HT-29 (cell line): ENCODE data around the gene BMS1. TPM values are rescaled to one million over a fixed set of nuclear protein-coding genes. Genes with fewer than 3 reads are reported as not detected.
"Not testable (repeated sequence)": the region's sequence is repeated elsewhere in the genome, so short reads cannot be mapped to it uniquely, and the experiment has no call there.

ENCODE experiments used
- DNase-seq: peaks from one replicate; pipeline ENCODE4 v3.0.0-alpha.2; 2015; ENCODE audit warnings: low spot score
- total RNA-seq: library from RNA; depleted of rRNA; stranded (reverse); fragments of >200 nt; shearing (Covaris generic); gene quantifications from 2 replicates; pipeline ENCODE4 v1.2.3, GENCODE V29; 2014

The BMS1 gene
- total RNA-seq, 1 experiment from 2014 or later = 13.1 TPM

DNA sequence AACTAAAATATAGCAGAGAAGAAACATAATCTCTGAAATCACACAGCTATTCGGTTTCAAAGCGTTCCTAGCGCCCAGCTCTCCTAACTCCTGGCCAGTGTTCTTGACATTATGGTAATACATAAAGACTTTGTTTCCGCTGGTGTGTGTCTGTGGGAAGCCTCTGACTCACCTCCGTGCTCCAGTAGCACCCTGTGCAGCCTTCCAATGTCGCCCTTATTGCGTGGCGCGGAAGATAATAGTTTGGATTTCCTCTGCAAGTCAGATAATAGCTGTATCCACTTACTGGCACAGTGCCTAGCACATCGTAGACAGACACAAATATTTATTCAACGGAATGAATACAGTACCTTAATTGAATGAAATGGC lies 570 bp downstream of the BMS1 start:
- no peak for DNase-seq

DNA sequence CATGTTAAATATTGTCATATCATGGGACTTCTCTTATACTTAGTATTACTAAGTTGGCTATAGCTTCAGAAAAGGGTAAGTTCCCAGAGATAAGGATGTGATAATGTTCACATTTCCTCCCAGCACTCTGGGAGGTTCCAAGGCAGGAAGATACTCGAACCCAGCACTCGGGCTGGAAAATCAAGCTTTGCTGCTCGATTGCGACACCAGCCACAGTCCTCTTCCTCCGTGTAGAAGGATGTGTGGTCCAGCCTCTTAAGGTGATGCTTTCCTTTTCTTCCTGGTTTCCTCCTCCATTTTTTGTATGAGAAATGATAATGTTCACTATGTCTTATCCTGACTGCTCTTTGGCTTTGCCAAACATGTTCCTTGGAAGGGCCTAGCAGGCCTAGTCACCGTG lies 3.2 kb downstream of the BMS1 start:
- DNase-seq = no peak

DNA sequence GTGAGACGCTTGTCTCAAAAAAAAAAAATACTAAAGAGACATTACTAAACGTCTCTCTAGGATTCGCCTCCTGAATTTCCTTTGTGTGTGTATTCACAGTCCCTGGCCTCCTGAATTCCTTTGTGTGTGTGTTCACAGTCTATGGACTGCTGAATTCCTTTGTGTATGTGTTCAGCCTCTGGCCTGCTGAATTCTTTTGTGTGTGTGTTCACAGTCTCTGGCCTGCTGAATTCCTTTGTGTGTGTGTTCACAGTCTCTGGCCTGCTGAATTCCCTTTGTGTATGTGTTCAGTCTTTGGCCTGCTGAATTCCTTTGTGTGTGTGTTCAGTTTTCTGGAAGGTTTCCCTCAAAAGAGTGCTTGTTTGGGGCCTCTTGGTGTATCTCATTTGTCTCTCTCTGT lies 8.2 kb downstream of the BMS1 start:
- DNase-seq = no peak

GRCh38 chr10:42795701-42796100 lies 13.1 kb downstream of the BMS1 start:
- DNase-seq = no peak

DNA sequence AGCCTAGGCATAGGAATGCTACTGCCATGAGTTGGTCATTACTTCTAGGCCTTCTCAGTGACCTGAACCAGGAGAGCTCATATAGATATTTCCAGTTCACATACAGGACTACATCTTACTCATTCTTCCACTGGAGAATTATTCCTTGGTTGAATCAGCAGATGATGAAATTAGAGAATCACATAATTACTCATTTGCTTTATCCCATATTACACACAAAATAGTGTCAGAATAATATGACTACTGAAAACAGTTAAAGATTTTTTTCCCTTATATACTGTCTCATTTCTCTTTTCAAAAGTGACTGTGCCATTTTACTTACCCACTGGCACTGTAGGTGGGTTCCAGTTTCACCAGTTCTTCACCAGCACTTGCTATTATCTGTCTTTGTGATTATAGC lies 18.5 kb downstream of the BMS1 start:
- DNase-seq = no peak

GRCh38 chr10:42802876-42803275 lies 20.3 kb downstream of the BMS1 start:
- no peak for DNase-seq

DNA sequence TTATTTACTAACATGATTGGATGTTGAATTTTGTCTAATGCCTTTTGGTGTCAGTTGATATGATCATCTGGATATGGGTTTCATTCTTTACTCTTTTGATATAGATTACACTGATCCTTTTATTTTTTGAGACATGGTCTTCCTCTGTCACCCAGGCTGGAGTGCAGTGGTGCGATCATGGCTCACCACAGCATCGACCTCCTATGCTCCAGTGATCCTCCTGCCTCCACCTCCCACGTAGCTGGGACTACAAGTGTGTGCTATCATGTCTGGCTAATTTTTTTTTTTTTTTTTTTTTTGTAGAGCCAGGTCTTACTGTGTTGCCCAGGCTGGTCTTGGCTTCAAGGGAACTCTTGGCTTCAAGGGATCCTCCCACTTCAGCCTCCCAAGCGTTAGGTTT lies 27.1 kb downstream of the BMS1 start:
- no peak for DNase-seq

DNA sequence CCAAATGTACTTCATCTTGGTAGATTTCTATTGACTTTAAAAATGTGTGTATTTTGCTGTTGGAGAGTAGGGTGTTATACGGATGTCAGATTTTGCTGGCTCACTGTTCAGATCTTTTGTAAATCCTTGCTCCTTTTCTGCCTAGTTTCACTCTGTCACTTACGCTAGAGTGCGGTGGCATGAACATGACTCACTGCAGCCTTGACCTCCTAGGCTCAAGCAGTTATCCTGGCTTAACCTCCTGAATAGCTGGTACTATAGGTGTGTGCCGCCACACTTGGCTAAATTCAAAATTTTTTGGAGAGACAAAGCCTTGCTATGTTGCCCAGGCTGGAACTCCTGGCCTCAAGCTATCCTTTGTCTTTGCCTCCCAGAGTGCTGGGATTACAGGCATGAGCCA lies 29.4 kb downstream of the BMS1 start:
- DNase-seq = no peak

- not testable (repeated sequence) for DNase-seq
Measured at GRCh38 chr10:42813989-42814687, 31.5 kb downstream of the BMS1 start.

GRCh38 chr10:42816334-42816733 lies 33.7 kb downstream of the BMS1 start:
- not testable (repeated sequence) for DNase-seq

DNA sequence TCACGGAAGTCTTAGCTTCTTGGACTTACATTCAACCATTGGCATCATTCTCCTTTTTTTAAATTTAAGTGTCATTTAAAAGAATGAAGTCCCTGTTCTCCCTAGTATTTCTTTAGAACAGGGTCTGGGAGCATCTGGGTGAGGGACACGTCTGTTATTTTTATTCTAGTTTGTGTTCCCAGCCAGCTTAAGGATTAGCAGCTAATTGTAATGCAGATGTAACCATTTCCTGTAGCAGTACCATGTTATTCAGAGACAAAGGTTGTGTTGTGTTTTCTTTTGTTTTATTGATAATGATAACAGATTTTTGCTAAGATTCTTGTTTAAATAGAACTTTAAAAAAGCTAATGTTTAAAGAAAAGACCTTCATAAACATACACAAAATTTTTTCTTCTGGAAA lies 34.3 kb downstream of the BMS1 start:
- DNase-seq = no peak

- DNase-seq = not testable (repeated sequence)
Measured at GRCh38 chr10:42817417-42817816, 34.8 kb downstream of the BMS1 start.

DNA sequence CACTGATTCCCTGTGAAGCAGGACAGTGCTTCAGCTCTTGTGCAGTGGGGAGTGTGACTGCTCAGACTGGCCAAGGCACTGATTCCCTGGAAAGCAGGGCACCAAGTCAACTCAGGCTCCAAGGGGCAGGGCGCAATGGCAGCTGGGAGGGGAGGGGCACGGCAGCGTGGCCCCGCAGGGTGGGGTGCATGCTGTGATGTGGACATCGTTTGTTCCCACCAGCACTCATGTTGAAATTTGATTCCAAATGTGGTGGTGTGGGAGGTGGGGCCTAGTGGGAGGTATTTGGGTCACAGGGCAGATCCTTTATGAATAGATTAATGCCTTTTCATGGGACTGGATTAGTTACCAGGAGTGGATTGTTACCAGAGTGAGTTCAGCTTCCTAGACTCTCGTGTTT lies 44.2 kb downstream of the BMS1 start:
- not testable (repeated sequence) for DNase-seq

DNA sequence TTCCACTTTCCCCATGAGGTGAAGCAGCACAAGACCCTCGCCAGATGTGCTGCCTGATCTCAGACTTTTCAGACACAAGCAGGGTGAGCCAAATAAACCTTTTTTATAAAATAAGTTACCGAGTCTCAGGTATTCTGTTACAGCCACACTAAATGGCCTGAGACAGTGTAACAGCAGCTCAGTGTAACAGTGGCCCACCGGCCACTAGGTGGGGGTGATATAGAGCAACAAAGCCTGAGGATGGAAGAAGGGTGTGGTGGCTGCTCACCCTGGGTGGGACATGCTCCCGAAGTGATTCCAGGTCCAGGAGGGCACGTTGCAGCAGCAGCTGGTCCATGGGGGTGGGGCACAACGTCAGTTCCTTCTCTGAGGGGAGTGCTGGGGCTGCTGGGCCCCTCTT lies 44.6 kb downstream of the BMS1 start:
- DNase-seq = peak; percentile 5

GRCh38 chr10:42828391-42828790 lies 45.8 kb downstream of the BMS1 start:
- DNase-seq = not testable (repeated sequence)

- no peak for DNase-seq
Measured at GRCh38 chr10:42830237-42830636, 47.6 kb downstream of the BMS1 start.

- no peak for DNase-seq
Measured at GRCh38 chr10:42836096-42836495, 53.5 kb downstream of the BMS1 start.

DNA sequence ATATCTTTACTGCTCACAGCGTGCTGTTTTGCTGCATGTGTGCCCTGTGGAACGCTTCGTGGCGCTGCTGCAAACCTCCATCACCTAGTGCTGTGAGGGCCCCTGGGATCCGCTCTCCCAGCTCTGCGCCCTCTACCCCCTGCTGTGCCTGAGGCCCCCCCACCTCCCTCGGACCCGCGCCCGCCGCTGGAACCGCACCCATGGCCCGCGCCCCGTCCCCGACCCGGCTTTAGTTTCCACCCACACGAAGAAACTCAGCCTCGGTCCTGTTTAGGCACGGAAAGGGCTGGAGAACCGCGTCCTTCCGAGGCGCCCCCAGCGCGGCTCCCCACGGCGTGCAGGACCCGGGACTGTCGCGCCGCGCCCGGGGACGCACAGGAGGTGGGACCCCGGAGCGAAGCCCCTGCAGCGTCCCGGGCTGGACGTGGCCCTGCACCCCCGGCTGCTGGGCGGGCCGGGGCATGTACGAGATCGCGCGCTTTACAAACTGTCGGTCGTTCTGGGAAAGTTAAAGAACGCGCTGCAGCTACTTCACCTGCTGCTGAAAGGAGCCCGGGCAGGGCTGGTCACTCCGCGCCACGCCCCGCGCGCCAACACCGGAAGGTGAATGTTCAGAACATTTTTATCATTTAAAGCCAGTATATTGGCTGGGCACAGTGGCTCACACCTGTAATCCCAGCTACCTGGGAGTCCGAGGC lies 54.3 kb downstream of the BMS1 start:
- DNase-seq = no peak

DNA sequence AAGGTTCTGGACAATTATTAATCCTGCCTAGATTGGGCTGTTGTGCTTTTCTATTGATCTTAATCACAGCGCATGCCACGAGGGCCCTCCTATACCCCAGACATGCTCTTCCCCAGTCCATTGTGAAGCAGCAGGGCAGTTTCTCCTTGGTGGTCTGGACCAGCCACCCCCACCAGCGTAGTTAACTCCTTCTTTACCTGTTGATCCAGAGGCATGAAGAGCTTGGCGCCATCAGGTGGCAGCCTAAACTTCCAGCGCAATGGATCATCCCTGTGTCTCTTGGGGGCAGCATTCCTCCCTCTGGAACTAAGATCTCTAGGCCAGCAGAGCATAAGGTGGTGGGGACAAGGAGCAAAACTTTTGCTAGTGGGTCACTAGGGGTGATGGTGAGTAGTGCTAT lies 62.2 kb downstream of the BMS1 start:
- not testable (repeated sequence) for DNase-seq

- DNase-seq = not testable (repeated sequence)
Measured at GRCh38 chr10:42847261-42847660, 64.7 kb downstream of the BMS1 start.

- DNase-seq = no peak
Measured at GRCh38 chr10:42850931-42851330, 68.3 kb downstream of the BMS1 start.

DNA sequence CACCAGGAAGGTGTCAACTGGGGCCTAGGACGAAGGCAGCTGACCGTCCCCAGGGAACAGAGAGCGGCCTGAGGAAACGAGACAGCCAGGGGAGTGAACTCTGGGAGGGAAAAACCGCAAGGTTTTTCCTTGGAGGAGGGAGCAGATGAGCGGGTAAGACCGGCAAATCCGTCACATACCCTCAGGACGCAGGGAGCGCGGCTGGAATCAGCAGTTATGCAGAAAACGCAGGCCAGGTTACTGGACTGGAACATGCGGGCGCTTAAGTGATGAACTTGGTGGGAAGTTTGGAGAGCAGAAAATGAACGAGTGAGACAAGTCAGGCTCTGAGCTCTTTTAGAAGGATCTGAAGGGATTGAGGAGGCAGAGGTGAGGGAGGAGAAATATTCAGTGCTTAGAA lies 76.7 kb downstream of the BMS1 start:
- no peak for DNase-seq

DNA sequence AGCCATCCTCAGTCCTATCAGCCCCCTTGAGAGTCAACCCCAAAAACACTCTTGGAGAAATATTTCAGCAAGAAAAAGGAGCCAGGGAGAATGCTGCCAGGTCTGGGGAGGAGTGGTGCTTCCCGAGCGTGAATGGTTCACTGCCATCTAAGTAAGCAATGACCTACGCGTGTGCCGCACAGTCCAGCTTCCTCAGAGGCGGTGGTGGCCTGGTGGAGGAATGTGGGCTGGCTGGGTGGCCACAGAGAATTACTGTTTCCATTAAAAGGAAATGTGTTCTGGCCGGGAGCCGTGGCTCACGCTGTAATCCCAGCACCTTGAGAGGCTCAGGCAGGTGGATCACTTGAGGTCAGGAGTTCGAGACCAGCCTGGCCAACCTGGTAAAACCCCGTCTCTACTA lies 77.4 kb downstream of the BMS1 start:
- DNase-seq = not testable (repeated sequence)
